Measurements from ENCODE around the gene POP7. TPM values are rescaled to one million over a fixed set of nuclear protein-coding genes. Genes with fewer than 3 reads are reported as not detected.
A peak's percentile ranks its signal among the peaks of the same experiment; 100 is the strongest.

The POP7 gene
- total RNA-seq, 2 experiments from 2014 or later = 47.2 to 94.3 TPM

- Histone ChIP-seq H3K9me2 (ENCODE audit: insufficient read depth, low read length) (no peaks in the 10 kb centered on the region), H3K27ac (ENCODE audit: low read depth, low read length, poor library complexity, severe bottlenecking) (peak overlapping the region; percentile 39), H3K4me2 (ENCODE audit: low read length) (peak overlapping the region; percentile 99), H3K4me3 (ENCODE audit: low read depth, low read length, poor library complexity, severe bottlenecking) (peak overlapping the region; percentile 95), H3K36me3 (ENCODE audit: insufficient read depth, low read length) (peaks cover 31% of the 10 kb centered on the region), H3K4me1 (ENCODE audit: insufficient read depth, low read length, poor library complexity, severe bottlenecking) (peaks cover 42% of the 10 kb centered on the region), H4K20me1 (ENCODE audit: insufficient read depth, low read length) (peaks cover 18% of the 10 kb centered on the region), H3K79me2 (ENCODE audit: insufficient read depth, low read depth, low read length) (peaks cover 45% of the 10 kb centered on the region), H2AFZ (ENCODE audit: low read length) (no peak overlapping the region), H3K9me3 (ENCODE audit: low read length) (no peaks in the 10 kb centered on the region)
- no peak for DNase-seq (ENCODE audit: low spot score)
- no peak for TF ChIP-seq EZH2phosphoT487 (IDR thresholded peaks at IDR 0.05; ENCODE audit: borderline replicate concordance, low read depth, low read length)
- no peak for TF ChIP-seq CTCF (conservative IDR thresholded peaks at IDR 0.05; ENCODE audit: low read length)
- ChIA-PET POLR2A (interaction anchor here (0.6 to 2.3 kb wide), 5 partner anchors 13 to 106 kb away, joined by 3 to 9 read pairs (median 5); partner anchors contain the start of genes FBXO24, MOSPD3 and POP7), CTCF (ENCODE audit: unreplicated experiment) (interaction anchor here (0.6 to 1.6 kb wide), 4 partner anchors 13 to 104 kb away, joined by 4 to 13 read pairs (median 5); partner anchors contain the start of gene POP7)
- TSS peak; percentile 69 for BruUV-seq (replicated peaks)
- intact Hi-C loops (cut with micrococcal nuclease; ENCODE audit: unreplicated experiment) = loop anchor here (5.0 kb wide), 1 partner anchor 215 kb away; the partner anchor contains the start of gene TSC22D4
These were observed 13.4 kb upstream of the POP7 start for GRCh38 chr7:100692578-100692961.

- intact Hi-C loops (cut with micrococcal nuclease; ENCODE audit: unreplicated experiment) = loop anchor here (5.0 kb wide), 1 partner anchor 216 kb away; the partner anchor contains the start of gene TSC22D4
- TF ChIP-seq CTCF (conservative IDR thresholded peaks at IDR 0.05; ENCODE audit: low read length) = no peak
- no peak for TF ChIP-seq EZH2phosphoT487 (IDR thresholded peaks at IDR 0.05; ENCODE audit: borderline replicate concordance, low read depth, low read length)
- H3K9me2 ChIP-seq (ENCODE audit: insufficient read depth, low read length) = no peaks in the 10 kb centered on the region
- ChIA-PET POLR2A (interaction anchor here (0.6 to 2.3 kb wide), 6 partner anchors 12 to 181 kb away, joined by 3 to 9 read pairs (median 4); partner anchors contain the start of genes FBXO24, MOSPD3, POP7 and SRRT), CTCF (ENCODE audit: unreplicated experiment) (interaction anchor here (0.6 to 1.3 kb wide), 3 partner anchors 12 to 105 kb away, joined by 4 to 6 read pairs (median 4); no protein-coding TSS in a partner anchor)
- H3K9me3 ChIP-seq (ENCODE audit: low read length) = no peaks in the 10 kb centered on the region
- H3K27ac ChIP-seq (ENCODE audit: low read depth, low read length, poor library complexity, severe bottlenecking) = peak overlapping the region; percentile 39
- H3K4me2 ChIP-seq (ENCODE audit: low read length) = peak overlapping the region; percentile 99
- DNase-seq (ENCODE audit: low spot score) = peak; percentile 26
- H3K36me3 ChIP-seq (ENCODE audit: insufficient read depth, low read length) = peaks cover 23% of the 10 kb centered on the region; the same call in 1 of the 2 replicates
- H3K4me3 ChIP-seq (ENCODE audit: low read depth, low read length, poor library complexity, severe bottlenecking) = peak overlapping the region; percentile 95
- H3K79me2 ChIP-seq (ENCODE audit: insufficient read depth, low read depth, low read length) = peaks cover 45% of the 10 kb centered on the region
- no peak overlapping the region for H2AFZ ChIP-seq (ENCODE audit: low read length)
- no TSS peak for BruUV-seq (replicated peaks)
- H4K20me1 ChIP-seq (ENCODE audit: insufficient read depth, low read length) = peaks cover 18% of the 10 kb centered on the region
- peaks cover 42% of the 10 kb centered on the region for H3K4me1 ChIP-seq (ENCODE audit: insufficient read depth, low read length, poor library complexity, severe bottlenecking)
These were observed 12.4 kb upstream of the POP7 start for GRCh38 chr7:100693312-100694097.

Data from OCI-LY7 (cell line).